SK-N-SH (cell line): Measurements from ENCODE around the gene CDH4. TPM values are rescaled to one million over a fixed set of nuclear protein-coding genes. Genes with fewer than 3 reads are reported as not detected.

Experiments used
- CTCF ChIA-PET: fragments of 300-600, 350-600 bp; formaldehyde crosslinking; extraction: SDS; loops from one replicate; lab custom pipeline; 2021; lab: Yijun Ruan, JAX
- POLR2A ChIA-PET: fragments of 350-600 bp; sonication (Branson Sonifier 250); formaldehyde crosslinking; extraction: SDS; loops from one replicate; lab custom pipeline; 2020; ENCODE audit warnings: antibody characterized with exemption, inconsistent platforms; lab: Yijun Ruan, JAX
- DNase-seq: peaks from one replicate; pipeline ENCODE4 v3.0.0; 2012
- H2AFZ ChIP-seq: fragments of 200-600 bp; sonication (generic); 2 replicates; pipeline ENCODE4 v1.8.1; 2016; ENCODE audit warnings: antibody characterized with exemption, mild to moderate bottlenecking, low read depth
- H3F3A ChIP-seq: fragments of 200-600 bp; sonication (generic); replicated peaks from 2 replicates; pipeline ENCODE3; 2016; ENCODE audit warnings: antibody characterized with exemption, mild to moderate bottlenecking; ENCODE audit not compliant: insufficient read depth
- H3K27ac ChIP-seq, 2 experiments: fragments of 200-500 bp in 1 of 2; fragments of 200-600 bp in 1 of 2; sonication (Bioruptor generic) in 1 of 2; sonication (generic), shearing (Covaris generic) in 1 of 2; 2 replicates each; pipeline versions ENCODE4 v1.5.1 to v1.6.1; 2014 to 2016; ENCODE audit warnings: low read depth in 2 of 2, inconsistent platforms in 1 of 2, low read length in 1 of 2, mild to moderate bottlenecking in 1 of 2, mixed read lengths in 1 of 2
- H3K27me3 ChIP-seq: fragments of 200-600 bp; sonication (generic), shearing (Covaris generic); 2 replicates; pipeline ENCODE4 v1.6.1; 2016; ENCODE audit warnings: mixed run types; ENCODE audit not compliant: insufficient read depth
- H3K36me3 ChIP-seq, 2 experiments: fragments of 200-500 bp in 1 of 2; fragments of 200-600 bp in 1 of 2; sonication (Bioruptor generic) in 1 of 2; sonication (generic) in 1 of 2; replicated peaks in 1 of 2; 2 replicates each; pipeline versions ENCODE3 to v1.5.1; 2014 to 2016; ENCODE audit warnings: low read length in 1 of 2, mild to moderate bottlenecking in 1 of 2; ENCODE audit not compliant: insufficient read depth in 2 of 2, control insufficient read depth in 1 of 2
- H3K4me1 ChIP-seq, 2 experiments: fragments of 200-500 bp in 1 of 2; fragments of 200-600 bp in 1 of 2; sonication (Bioruptor generic) in 1 of 2; sonication (generic), shearing (Covaris generic) in 1 of 2; 2 replicates each; pipeline versions ENCODE4 v1.5.1 to v1.6.1; 2014 to 2016; ENCODE audit warnings: low read depth in 1 of 2, low read length in 1 of 2, mixed run types in 1 of 2; ENCODE audit not compliant: insufficient read depth in 2 of 2, control insufficient read depth in 1 of 2
- H3K4me2 ChIP-seq: fragments of 200-600 bp; sonication (generic), shearing (Covaris generic); 2 replicates; pipeline ENCODE4 v1.6.1; 2017; ENCODE audit warnings: mixed run types
- H3K4me3 ChIP-seq, 2 experiments: fragments of 200-500 bp in 1 of 2; fragments of 200-600 bp in 1 of 2; sonication (Bioruptor generic) in 1 of 2; sonication (generic), shearing (Covaris generic) in 1 of 2; 2 replicates each; pipeline versions ENCODE4 v1.5.1 to v1.8.1; 2014 to 2016; ENCODE audit warnings: low read depth in 2 of 2, inconsistent platforms in 1 of 2, low read length in 1 of 2, mild to moderate bottlenecking in 1 of 2, mixed read lengths in 1 of 2, moderate library complexity in 1 of 2
- H3K79me2 ChIP-seq: fragments of 200-600 bp; sonication (generic); 2 replicates; pipeline ENCODE4 v1.8.1; 2017; ENCODE audit warnings: mild to moderate bottlenecking; ENCODE audit not compliant: insufficient read depth
- H3K9ac ChIP-seq: fragments of 200-600 bp; sonication (generic); 2 replicates; pipeline ENCODE4 v1.6.1; 2017; ENCODE audit warnings: mixed run types
- H3K9me2 ChIP-seq: fragments of 200-600 bp; sonication (generic); 2 replicates; pipeline ENCODE4 v1.6.1; 2017; ENCODE audit warnings: mixed run types
- H3K9me3 ChIP-seq: fragments of 200-600 bp; sonication (generic); 2 replicates; pipeline ENCODE4 v1.6.1; 2017; ENCODE audit warnings: mixed run types, mild to moderate bottlenecking, moderate library complexity
- H4K20me1 ChIP-seq: fragments of 200-600 bp; sonication (generic); 2 replicates; pipeline ENCODE4 v1.6.1; 2017; ENCODE audit warnings: mild to moderate bottlenecking, mixed run types; ENCODE audit not compliant: insufficient read depth
- CHD2 ChIP-seq: fragments of 150-350 bp; IDR thresholded peaks from 2 replicates; pipeline ENCODE4 v1.6.1; 2018; ENCODE audit warnings: low read length; ENCODE audit not compliant: partially characterized antibody
- FOSL2 ChIP-seq: IDR thresholded peaks from 2 replicates; pipeline ENCODE4 v1.4.0; 2012; ENCODE audit warnings: low read depth, mild to moderate bottlenecking, moderate library complexity, borderline replicate concordance
- IRF3 ChIP-seq: fragments of 150-350 bp; IDR thresholded peaks from 2 replicates; pipeline ENCODE4 v1.6.1; 2016; ENCODE audit warnings: mild to moderate bottlenecking, low read depth, low read length
- JUND ChIP-seq: IDR thresholded peaks from 2 replicates; pipeline ENCODE4 v1.4.0; 2012
- MXI1 ChIP-seq: IDR thresholded peaks from 2 replicates; pipeline ENCODE4 v1.6.1; 2012; ENCODE audit warnings: mild to moderate bottlenecking, low read depth, low read length, improper control_type of control experiment
- NFIC ChIP-seq: IDR thresholded peaks from 2 replicates; pipeline ENCODE4 v1.4.0; 2012; ENCODE audit warnings: borderline replicate concordance
- NRF1 ChIP-seq: IDR thresholded peaks from 2 replicates; pipeline ENCODE4 v1.6.1; 2012; ENCODE audit warnings: low read depth, mild to moderate bottlenecking, low read length
- PBX3 ChIP-seq: IDR thresholded peaks from 2 replicates; pipeline ENCODE4; 2012
- POLR2AphosphoS5 ChIP-seq: IDR thresholded peaks from 2 replicates; pipeline ENCODE4 v1.6.1; 2012; ENCODE audit warnings: low read depth, low read length
- RXRA ChIP-seq: IDR thresholded peaks from 2 replicates; pipeline ENCODE4 v1.4.0; 2012; ENCODE audit warnings: low read depth, mild to moderate bottlenecking, borderline replicate concordance
- SMC3 ChIP-seq: IDR thresholded peaks from 2 replicates; pipeline ENCODE4 v1.6.1; 2012; ENCODE audit warnings: low read depth, low read length, improper control_type of control experiment
- TCF12 ChIP-seq: IDR thresholded peaks from 2 replicates; pipeline ENCODE4 v1.4.0; 2012
- USF1 ChIP-seq: IDR thresholded peaks from 2 replicates; pipeline ENCODE4 v1.4.0; 2012; ENCODE audit warnings: low read depth, borderline replicate concordance
- YY1 ChIP-seq: IDR thresholded peaks from 2 replicates; pipeline ENCODE4 v1.4.0; 2012; ENCODE audit warnings: low read depth, mild to moderate bottlenecking
- ZBTB33 ChIP-seq: IDR thresholded peaks from 2 replicates; pipeline ENCODE4 v1.4.0; 2012; ENCODE audit warnings: low read depth, borderline replicate concordance
- WGBS: methylation state at CpG from one replicate; pipeline ENCODE4 v1.1.6; 2017; ENCODE audit warnings: low lambda C conversion rate; 5-methylcytosine and 5-hydroxymethylcytosine counted together
- polyA plus RNA-seq, 3 experiments: library from polyadenylated mRNA; depleted of rRNA; stranded (reverse); fragments of >200 nt; gene quantifications; 2 replicates each; pipeline ENCODE4 v1.2.3, GENCODE V29; 2012

CDH4 gene
- polyA plus RNA-seq, 1 of the 3 experiments (the other 2 are of a cell fraction) = not detected

- no peak for TF ChIP-seq NFIC
- TF ChIP-seq IRF3 = no peak
Observed at GRCh38 chr20:61448386-61448785, 196.3 kb downstream of the CDH4 start (continued).

- no peak overlapping the region for H3K27ac ChIP-seq
- TF ChIP-seq YY1 (no peak), SMC3 (no peak), USF1 (no peak), CHD2 (no peak), RXRA (no peak), FOSL2 (no peak)
- 0 out of 2 replicates have a peak, but pooled peaks cover 6% of the 10 kb centered on the region for H3K9me3 ChIP-seq
- POLR2A ChIA-PET = no interaction called here
- no peaks in the 10 kb centered on the region for H3F3A ChIP-seq
- no peaks in the 10 kb centered on the region for H3K9me2 ChIP-seq
- H3K4me1 ChIP-seq = no peaks in the 10 kb centered on the region
- no peak overlapping the region for H3K4me2 ChIP-seq
- H2AFZ ChIP-seq = no peak overlapping the region
- no peak overlapping the region for H3K9ac ChIP-seq
- H4K20me1 ChIP-seq = no peaks in the 10 kb centered on the region
- no peak overlapping the region for H3K4me3 ChIP-seq
- WGBS = 48% methylated on average over 8 of the region's 8 CpGs
- no peaks in the 10 kb centered on the region for H3K79me2 ChIP-seq
- H3K36me3 ChIP-seq = no peaks in the 10 kb centered on the region
- no peak for DNase-seq
- no peaks in the 10 kb centered on the region for H3K27me3 ChIP-seq
- CTCF ChIA-PET = no interaction called here
Observed at GRCh38 chr20:61449057-61449609, 197.1 kb downstream of the CDH4 start.

- no peak for DNase-seq
- H3K27me3 ChIP-seq = no peaks in the 10 kb centered on the region
- no peaks in the 10 kb centered on the region for H3F3A ChIP-seq
- H2AFZ ChIP-seq = no peak overlapping the region
- no peak overlapping the region for H3K4me3 ChIP-seq
- no peaks in the 10 kb centered on the region for H4K20me1 ChIP-seq
- 0 out of 2 replicates have a peak, but pooled peaks cover 6% of the 10 kb centered on the region for H3K9me3 ChIP-seq
- no peaks in the 10 kb centered on the region for H3K79me2 ChIP-seq
- H3K27ac ChIP-seq = no peak overlapping the region
- no peak overlapping the region for H3K9ac ChIP-seq
- no peaks in the 10 kb centered on the region for H3K36me3 ChIP-seq
- POLR2A ChIA-PET = no interaction called here
- TF ChIP-seq POLR2AphosphoS5 = no peak
- TF ChIP-seq JUND = no peak
- TF ChIP-seq CHD2 = no peak
- TF ChIP-seq NFIC = no peak
- TF ChIP-seq PBX3 = no peak
- TF ChIP-seq TCF12 = no peak
- no peak for TF ChIP-seq NRF1
- no peak for TF ChIP-seq MXI1
- no peak for TF ChIP-seq RXRA
- no peak for TF ChIP-seq ZBTB33
- no peak for TF ChIP-seq YY1
- CTCF ChIA-PET = no interaction called here
- no peak overlapping the region for H3K4me2 ChIP-seq
- H3K9me2 ChIP-seq = no peaks in the 10 kb centered on the region
- WGBS = 31% methylated on average over 2 of the region's 2 CpGs
- no peaks in the 10 kb centered on the region for H3K4me1 ChIP-seq
Observed at GRCh38 chr20:61449916-61450315, 197.9 kb downstream of the CDH4 start.
